Measurements from ENCODE around the gene ZNF608.

DNA sequence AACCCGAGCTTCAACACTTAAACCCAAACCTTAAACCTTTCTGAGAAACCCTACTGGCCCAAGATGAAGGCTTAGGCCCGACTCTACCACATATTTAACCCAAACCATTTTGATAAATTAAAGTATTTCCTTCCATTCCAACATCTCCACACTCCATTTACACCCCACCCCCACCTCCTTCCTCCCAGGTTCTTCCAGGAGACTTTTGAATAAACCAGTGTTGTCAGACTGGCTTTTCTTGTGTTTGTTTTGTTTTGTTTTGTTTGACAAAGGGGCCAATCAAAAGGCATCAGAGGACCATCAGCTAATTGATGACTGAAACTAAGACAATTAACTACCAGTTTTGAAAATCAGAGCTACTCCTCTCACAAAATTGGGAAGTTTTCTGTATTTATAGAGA lies 4.6 kb upstream of the ZNF608 start:
- no peak for TF ChIP-seq POLR2A (IDR thresholded peaks at IDR 0.05; ENCODE audit: low read depth, low read length)
- no peak for TF ChIP-seq MAX (IDR thresholded peaks at IDR 0.05; ENCODE audit: insufficient read depth, insufficient read length)
- TF ChIP-seq, protein P1, sequence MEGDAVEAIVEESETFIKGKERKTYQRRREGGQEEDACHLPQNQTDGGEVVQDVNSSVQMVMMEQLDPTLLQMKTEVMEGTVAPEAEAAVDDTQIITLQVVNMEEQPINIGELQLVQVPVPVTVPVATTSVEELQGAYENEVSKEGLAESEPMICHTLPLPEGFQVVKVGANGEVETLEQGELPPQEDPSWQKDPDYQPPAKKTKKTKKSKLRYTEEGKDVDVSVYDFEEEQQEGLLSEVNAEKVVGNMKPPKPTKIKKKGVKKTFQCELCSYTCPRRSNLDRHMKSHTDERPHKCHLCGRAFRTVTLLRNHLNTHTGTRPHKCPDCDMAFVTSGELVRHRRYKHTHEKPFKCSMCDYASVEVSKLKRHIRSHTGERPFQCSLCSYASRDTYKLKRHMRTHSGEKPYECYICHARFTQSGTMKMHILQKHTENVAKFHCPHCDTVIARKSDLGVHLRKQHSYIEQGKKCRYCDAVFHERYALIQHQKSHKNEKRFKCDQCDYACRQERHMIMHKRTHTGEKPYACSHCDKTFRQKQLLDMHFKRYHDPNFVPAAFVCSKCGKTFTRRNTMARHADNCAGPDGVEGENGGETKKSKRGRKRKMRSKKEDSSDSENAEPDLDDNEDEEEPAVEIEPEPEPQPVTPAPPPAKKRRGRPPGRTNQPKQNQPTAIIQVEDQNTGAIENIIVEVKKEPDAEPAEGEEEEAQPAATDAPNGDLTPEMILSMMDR (IDR thresholded peaks at IDR 0.05; ENCODE audit: extremely low read depth in 1 of 2, insufficient read depth in 1 of 2, low read depth in 1 of 2, low read length in 2 of 2) = no peak
- no peak for TF ChIP-seq EZH2 (IDR thresholded peaks at IDR 0.05; ENCODE audit: borderline replicate concordance, low read depth, low read length, severe bottlenecking)
- no peak for TF ChIP-seq MYC (IDR thresholded peaks at IDR 0.05; ENCODE audit: low read depth, low read length)
- TF ChIP-seq JUN (IDR thresholded peaks at IDR 0.05; ENCODE audit: borderline replicate concordance, insufficient read depth, insufficient read length, low read depth) = no peak
- no peak for TF ChIP-seq POLR2AphosphoS5 (IDR thresholded peaks at IDR 0.05; ENCODE audit: insufficient read depth, low read depth, low read length)
